ENCODE results near the gene COL18A1. TPM values are rescaled to one million over a fixed set of nuclear protein-coding genes. Genes with fewer than 3 reads are reported as not detected.

Gene COL18A1
- total and polyA plus RNA-seq, 9 of the 15 experiments (the other 6 are each of a cell fraction or from before 2014, with no cell fraction given) = 0.14 to 16.4 (median 2.0) TPM

GRCh38 chr21:45410865-45411809, 6.2 kb downstream of the COL18A1 start (continued):
- peak; percentile 92 for TF ChIP-seq CUX1 (CRISPR knock-in tag; IDR thresholded peaks at IDR 0.05)
- TF ChIP-seq PHF21A (IDR thresholded peaks at IDR 0.05; ENCODE audit: borderline replicate concordance, low read depth) = 0 out of 2 replicates have a peak, but pooled peaks have one; percentile 70
- TF ChIP-seq ATF1 (CRISPR knock-in tag; IDR thresholded peaks at IDR 0.05) = no peak
- TF ChIP-seq ATF1 (tag; IDR thresholded peaks at IDR 0.05) = peak; percentile 62
- TF ChIP-seq ZNF707 (CRISPR knock-in tag; conservative IDR thresholded peaks at IDR 0.05) = no peak
- TF ChIP-seq ARID3A (IDR thresholded peaks at IDR 0.05; ENCODE audit: borderline replicate concordance, low read depth, low read length) = no peak
- peak; percentile 28; the same call in 1 of the 2 replicates for TF ChIP-seq RB1 (IDR thresholded peaks at IDR 0.05; ENCODE audit: low read depth)
- TF ChIP-seq ETV6 (IDR thresholded peaks at IDR 0.05; ENCODE audit: borderline replicate concordance in 1 of 2, low read depth in 2 of 2, low read length in 1 of 2) = peak in 1 of 2 experiments; percentile 58; a peak in 1 of 4 replicates
- no peak for TF ChIP-seq ETV6 (CRISPR knock-in tag; IDR thresholded peaks at IDR 0.05; ENCODE audit: borderline replicate concordance)
- TF ChIP-seq NFYB (IDR thresholded peaks at IDR 0.05; ENCODE audit: extremely low read depth, insufficient read length) = no peak
- TF ChIP-seq ETV5 (CRISPR knock-in tag; IDR thresholded peaks at IDR 0.05; ENCODE audit: low read depth) = no peak
- no peak for TF ChIP-seq KLF10 (CRISPR knock-in tag; IDR thresholded peaks at IDR 0.05)
- TF ChIP-seq HNRNPUL1 (IDR thresholded peaks at IDR 0.05; ENCODE audit: low read length) = no peak
- TF ChIP-seq GTF2A2 (tag; IDR thresholded peaks at IDR 0.05) = 0 out of 2 replicates have a peak, but pooled peaks have one; percentile 31
- TF ChIP-seq BACH1 (tag; IDR thresholded peaks at IDR 0.05) = peak; percentile 70; the same call in 1 of the 2 replicates
- peak; percentile 48 to 62; a peak in 3 of 4 replicates for TF ChIP-seq NRF1 (conservative IDR thresholded peaks at IDR 0.05 in 1 of 2, IDR thresholded peaks at IDR 0.05 in 1 of 2)
- TF ChIP-seq C11orf30 (IDR thresholded peaks at IDR 0.05; ENCODE audit: low read depth) = peak; percentile 66; the same call in 1 of the 2 replicates
- no peak for TF ChIP-seq ELK1 (CRISPR knock-in tag; IDR thresholded peaks at IDR 0.05)
- TF ChIP-seq ELF4 (CRISPR knock-in tag; IDR thresholded peaks at IDR 0.05) = peak; percentile 40; the same call in 1 of the 2 replicates
